ENCODE data around the gene CNOT6L.
"Not testable (repeated sequence)": the region's sequence is repeated elsewhere in the genome, so short reads cannot be mapped to it uniquely, and the experiment has no call there.

The CNOT6L gene

DNA sequence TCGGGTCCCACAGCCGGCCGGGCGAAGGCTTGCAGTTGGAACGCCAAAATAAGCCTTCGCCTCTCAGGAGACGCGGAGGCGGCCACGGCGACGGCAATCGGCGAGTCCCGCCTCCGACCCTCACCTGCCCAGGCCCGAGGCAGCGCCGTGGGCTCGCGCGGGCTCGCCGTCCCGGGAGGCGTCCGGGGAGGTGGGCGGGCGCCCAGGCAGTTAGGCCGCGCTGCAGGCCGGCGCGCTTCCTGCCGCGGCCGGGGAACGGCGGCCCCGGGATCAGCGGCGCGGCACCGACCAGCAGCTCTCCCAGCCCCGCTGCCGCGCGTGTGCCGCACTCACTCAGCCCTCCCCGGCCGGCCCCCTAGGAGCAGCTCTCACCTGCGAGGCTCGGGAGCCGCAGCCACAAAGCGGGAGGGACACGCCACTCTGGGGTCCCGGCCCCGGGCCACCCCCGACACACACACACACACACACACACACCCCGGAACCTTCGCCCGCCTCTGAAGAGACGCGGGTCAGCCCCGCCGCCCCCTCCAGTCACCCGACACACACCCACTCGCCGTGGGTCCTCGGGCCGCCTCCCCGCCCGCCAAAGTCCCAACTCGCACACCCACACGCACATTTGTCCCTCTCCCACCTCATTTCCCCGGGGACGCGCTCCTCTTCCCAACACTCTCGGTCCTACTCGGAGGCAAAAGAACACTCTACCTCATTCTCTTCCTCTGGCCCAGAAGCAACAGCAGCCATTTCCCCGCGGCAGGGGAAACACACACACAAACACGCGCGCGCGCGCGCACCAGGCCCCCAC, at the start of gene CNOT6L:
Gene CNOT6L, minus strand, starts transcription at position 767 of the 802 bp plus-strand sequence. Its CDS starts 60 bp downstream, at position 707.
- DNase-seq: peak; percentile 82

DNA sequence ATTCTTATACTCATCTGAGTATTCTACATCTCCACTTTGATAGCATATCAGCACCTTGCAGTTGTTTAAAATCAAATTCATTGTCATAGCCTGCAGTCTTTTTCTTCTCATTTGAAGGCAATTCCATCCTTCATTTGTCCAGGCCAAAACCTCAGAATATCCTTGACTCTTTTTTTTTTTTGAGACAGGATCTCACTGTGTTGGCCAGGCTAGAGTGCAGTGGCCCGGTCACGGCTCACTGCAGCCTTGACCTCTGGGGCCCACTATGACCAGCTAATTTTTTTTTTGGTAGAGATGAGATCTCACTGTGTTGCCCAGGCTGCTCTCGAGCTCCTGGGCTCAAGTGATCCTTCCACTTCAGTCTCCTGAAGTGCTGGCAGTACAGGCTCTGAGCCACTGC, 46.1 kb upstream of the CNOT6L start:
- no peak for DNase-seq

DNA sequence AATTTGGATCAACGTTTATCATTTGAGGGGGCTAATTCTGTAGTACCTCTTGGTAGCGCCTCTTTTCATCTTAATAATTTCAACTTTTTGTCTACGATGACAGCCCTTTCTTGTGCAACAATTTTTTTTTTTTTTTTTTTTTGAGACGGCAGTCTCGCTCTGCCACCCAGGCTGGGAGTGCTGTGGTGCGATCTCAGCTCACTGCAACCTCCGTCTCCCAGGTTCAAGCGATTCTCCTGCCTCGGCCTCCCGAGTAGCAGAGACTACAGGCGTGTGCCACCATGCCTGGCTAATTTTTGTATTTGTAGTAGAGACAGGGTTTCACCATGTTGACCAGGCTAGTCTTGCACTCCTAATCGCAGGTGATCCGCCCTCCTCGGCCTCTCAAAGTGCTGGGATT, 44.2 kb upstream of the CNOT6L start:
- not testable (repeated sequence) for DNase-seq

DNA sequence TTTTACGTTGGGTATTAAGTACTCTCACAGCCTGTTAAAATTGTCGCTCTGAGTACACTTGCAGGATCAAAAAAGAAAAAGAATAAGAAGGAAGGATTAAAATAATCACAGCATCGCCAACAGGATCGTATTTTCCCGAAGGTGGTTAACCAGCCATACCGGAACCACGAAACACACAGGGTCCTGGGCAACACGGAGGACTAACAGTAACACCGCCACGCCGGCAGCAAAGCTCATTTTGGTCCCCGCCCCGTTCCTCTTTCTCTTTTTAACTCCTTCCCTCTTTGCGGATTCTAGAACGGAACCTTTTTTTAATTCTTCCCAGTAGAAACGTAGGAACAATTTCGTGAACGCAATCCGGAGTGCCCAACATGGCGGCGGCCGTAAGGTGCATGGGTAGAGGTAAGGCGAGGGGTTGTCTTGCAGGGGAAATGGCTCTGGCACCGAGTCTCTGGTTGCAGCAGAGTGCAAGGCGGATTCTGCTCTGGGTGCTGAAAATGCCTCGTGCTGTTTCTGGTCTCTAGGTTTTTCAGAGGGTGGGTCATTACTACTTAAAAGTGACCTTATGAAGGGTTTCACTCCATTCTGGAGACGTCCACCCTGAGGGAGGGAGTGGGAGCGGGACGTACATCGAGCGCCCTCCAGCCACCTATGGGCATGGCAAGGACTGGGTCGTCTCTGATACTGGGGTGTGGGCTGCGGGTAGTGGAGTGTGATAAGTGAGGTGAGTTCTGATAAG, 43.5 kb upstream of the CNOT6L start, which contains the start of gene MRPL1:
Gene MRPL1, plus strand, starts transcription at position 353 of the 739 bp plus-strand sequence. Its CDS starts 19 bp downstream, at position 372.
- DNase-seq: peak; percentile 73

DNA sequence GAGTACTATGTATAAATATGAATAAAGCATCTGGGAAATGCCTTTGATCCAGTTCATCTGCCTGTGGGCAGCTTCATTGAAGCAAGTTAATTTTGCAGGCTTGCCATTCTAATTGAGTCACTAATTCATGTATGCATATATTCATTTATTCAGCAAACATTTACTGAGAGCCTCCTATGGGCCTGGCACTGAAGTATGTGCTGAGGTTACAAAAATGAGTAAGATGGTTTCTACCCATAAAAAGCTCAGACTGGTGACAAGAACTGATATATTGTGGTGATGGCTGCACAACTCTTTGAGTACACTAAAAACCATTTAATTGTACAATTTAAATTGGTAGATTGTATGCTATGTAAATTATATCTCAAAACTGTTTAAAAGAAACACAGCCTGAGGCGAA, 42.3 kb upstream of the CNOT6L start:
- DNase-seq: no peak

DNA sequence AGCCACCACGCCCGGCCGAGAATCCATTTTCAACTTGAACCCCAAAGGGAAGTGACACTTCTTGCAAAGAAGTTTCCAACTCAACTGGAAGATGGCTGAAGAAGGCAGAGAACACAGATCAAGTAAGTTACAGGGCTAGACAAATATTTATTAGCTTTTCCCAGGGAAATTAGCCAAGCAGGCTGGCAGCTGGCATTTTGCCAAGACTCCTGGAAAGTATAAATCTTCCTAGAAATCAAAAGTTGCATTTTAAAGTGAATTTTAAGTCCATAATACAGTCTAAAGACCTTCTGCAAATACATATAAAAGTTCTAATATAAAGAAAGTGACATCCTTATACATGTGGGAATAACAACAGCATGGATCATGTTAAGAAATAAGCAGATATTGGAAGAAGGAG, 40.1 kb upstream of the CNOT6L start:
- DNase-seq: no peak

DNA sequence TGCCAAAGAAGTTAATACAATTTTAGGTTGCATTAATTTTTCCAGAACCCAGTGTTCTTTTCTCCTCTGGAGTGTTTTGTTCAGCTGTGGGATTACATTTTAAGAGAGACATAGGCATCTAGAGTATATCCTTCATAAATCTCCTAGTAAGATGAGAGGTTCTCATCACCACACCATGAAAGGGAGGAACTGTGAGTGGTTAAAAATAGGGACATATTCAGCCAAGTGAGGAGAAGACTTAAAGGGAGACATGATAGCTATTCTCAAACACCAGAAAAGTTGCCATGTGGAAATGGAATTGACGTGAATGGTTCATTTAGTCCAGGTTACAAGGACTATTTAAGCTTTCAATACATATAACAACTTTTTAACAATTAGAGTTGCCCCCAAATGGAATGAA, 37.0 kb upstream of the CNOT6L start:
- no peak for DNase-seq

GRCh38 chr4:77854431-77855111, 35.4 kb upstream of the CNOT6L start:
- DNase-seq: no peak

DNA sequence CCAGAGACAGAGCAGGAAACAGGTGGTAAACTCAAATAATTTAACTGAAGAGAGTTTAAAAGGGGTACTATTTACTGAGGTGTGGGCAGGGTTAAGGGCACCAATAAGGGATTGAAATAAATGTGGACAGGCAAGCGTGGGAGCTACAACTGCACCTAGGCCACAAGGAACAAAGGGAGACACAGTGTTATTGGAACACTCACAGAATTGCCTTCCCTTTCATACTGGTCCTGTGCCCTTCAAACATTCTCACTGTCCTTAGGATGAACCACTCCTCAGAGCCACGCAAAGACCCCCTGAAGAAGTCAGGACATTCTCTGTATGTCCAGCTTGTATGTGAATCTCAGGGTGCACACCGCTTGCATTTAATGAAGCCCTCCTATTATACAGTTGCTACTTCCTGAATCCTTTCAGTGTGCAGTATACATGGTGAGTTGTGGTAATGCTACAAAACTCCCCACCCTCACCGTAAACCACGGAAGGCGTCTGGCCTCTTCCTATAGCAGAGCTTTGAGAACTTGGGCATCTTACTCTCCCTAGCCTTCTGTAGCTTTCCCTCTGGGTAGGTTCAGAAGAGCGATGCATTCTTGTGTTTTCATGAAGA, 33.8 kb upstream of the CNOT6L start:
- peak; percentile 43 for DNase-seq

DNA sequence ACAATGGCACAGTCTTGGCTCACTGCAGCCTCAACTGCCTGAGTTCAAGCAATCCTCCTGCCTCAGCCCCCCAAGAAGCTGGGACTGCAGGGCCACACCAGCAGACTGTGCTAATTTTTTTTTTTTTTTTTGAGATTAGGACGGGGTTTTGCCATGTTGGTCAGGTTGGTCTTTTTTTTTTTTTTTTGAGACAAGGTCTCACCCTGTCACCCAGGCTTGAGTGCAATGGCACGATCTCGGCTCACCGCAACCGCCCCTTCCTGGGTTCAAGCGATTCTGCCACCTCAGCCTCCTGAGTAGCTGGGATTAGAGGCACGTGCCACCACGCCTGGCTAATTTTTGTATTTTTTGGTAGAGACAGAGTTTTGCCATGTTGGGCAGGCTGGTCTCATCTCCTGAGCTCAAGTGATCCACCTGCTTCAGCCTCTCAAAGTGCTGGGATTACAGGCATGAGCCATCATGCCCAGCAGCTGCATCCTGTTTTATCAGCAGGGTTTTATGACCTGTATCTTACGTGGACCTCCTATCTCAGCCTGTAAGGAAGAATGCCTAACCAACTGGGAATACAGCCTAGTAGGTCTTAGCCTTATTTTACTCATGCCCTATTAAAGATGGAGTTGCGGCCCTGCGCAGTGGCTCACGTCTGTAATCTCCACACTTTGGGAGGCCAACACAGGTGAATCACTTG, 30.3 kb upstream of the CNOT6L start:
- DNase-seq: no peak

- no peak for DNase-seq
Measured at GRCh38 chr4:77848508-77848907, 29.3 kb upstream of the CNOT6L start.

- no peak for DNase-seq
Measured at GRCh38 chr4:77845929-77846328, 26.8 kb upstream of the CNOT6L start.

DNA sequence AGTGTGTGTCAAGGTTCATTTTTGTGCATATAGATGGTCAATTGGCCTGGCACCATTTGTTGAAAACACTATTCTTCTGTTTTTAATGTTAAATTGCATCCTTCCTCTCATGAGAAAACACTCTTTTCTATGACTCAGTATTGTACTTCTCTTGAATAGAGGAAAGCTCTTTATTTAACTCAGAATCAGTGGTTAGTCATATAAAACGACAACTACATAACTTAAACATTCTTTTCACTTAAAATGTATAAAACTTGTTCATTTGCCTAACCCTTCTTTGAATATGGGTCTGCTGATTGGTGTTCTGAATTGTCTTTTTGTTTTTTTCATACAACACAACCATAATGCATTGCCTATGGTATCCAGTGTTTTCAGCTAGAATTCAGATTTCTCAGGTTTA, 26.2 kb upstream of the CNOT6L start:
- DNase-seq: no peak

- DNase-seq: no peak
Measured at GRCh38 chr4:77844363-77844762, 25.2 kb upstream of the CNOT6L start.

GRCh38 chr4:77843628-77844027, 24.5 kb upstream of the CNOT6L start:
- no peak for DNase-seq

- no peak for DNase-seq
Measured at GRCh38 chr4:77834403-77834802, 15.2 kb upstream of the CNOT6L start.

- no peak for DNase-seq
Measured at GRCh38 chr4:77833126-77833724, 14.1 kb upstream of the CNOT6L start.

- no peak for DNase-seq
Measured at GRCh38 chr4:77827343-77827742, 8.2 kb upstream of the CNOT6L start.

DNA sequence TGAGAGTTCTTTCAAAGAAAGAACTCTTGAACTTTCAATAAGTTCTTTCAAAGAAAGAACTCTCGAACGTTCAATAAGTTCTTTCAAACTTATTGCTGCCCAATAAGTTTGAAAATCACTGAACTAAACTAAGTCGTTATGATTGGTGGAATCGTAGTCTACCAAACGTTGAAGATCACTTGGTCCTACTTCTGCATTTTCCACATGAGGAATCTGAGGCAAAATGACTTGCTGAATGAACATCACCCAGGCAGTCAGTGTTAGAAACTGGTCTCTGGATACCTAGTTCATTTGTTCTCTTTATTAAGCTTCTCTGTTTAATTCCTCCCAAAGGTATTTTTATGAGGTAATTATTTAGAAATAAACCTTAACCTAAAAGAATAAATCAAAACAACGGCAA, 7.1 kb upstream of the CNOT6L start:
- no peak for DNase-seq

DNA sequence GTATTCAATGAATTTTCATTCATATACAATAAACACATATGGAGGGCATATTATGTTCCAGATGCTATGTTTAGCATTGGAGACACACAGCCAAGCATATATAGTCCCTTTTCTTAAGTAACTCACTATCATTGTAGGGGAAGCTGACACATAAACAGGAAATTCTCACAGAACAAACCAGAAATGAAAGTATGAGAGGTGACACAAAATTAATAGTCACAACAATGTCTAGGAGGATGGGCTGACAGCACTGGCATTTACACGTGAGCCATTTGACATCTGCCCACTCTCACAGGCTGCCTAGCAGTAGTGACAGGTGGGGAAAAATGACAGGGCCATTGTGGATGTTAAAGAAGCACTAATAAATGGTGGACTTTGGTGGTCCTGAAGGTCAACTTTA, 2.6 kb upstream of the CNOT6L start:
- no peak for DNase-seq

DNA sequence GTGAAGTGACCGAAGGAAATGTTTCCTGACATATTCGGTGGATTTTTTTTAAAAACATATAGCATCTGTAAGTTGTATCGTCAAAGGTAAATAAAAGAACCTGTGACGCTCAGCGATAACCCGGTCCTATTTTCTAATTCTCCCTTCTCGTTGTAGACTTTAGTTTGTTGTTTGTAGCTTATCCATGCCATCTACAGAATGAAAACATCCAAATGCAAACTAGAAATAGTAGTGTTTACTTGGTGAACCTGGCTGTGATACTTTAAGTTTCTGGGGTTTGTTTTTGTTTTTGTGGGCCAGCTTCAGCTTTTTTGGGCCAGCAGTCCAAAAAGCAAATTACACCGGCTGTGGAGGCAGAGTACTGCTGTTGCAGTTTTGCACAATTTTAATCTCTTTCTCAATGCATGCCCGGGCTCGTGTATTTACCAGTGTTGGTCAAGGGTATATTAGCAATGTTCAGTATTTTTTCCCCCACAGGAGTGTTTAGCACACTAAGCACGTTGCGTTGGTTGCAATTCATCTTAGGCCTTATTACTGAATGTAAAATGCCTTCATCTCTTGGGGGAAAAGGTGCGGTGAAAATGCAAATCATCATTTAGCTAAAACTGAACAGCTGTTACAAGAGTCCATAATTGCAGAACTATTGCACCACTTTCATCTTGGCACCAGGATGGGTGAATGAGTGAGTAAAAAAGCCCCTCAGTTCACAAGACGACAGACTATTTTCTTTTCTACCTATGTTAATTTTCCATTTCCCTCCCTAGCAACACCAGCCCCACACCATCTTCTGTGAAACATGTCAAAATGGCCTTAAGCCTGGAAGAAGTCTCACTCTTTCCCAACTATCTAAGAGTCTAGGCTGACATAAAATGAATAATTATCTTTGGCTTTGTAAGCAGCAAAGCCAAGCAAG, 1.7 kb upstream of the CNOT6L start:
- peak; percentile 34 for DNase-seq
